SU-DHL-6 (cell line): ENCODE data around the gene MDFI.

Source experiments
- H2AFZ ChIP-seq: fragments of 200-600 bp; sonication (generic); 2 replicates; pipeline ENCODE4 v1.6.1; 2014; ENCODE audit warnings: low read depth, mild to moderate bottlenecking, moderate library complexity, mixed read lengths, antibody characterized with exemption, low read length; ENCODE audit not compliant: severe bottlenecking
- H3F3A ChIP-seq: fragments of 200-600 bp; shearing (Covaris generic); 2 replicates; pipeline ENCODE4 v1.6.0; 2016; ENCODE audit warnings: antibody characterized with exemption, mild to moderate bottlenecking; ENCODE audit not compliant: insufficient read depth
- H3K27ac ChIP-seq: fragments of 200-600 bp; sonication (generic); 2 replicates; pipeline ENCODE4 v1.5.1; 2016; ENCODE audit warnings: low read depth, mild to moderate bottlenecking, low read length, moderate library complexity, mixed read lengths
- H3K27me3 ChIP-seq: fragments of 200-600 bp; sonication (generic), shearing (Covaris generic); 2 replicates; pipeline ENCODE4 v1.6.0; 2014; ENCODE audit warnings: mild to moderate bottlenecking, low read length
- H3K36me3 ChIP-seq: fragments of 200-600 bp; sonication (generic); 2 replicates; pipeline ENCODE4 v1.6.1; 2014; ENCODE audit warnings: mild to moderate bottlenecking, low read length, mixed read lengths
- H3K4me2 ChIP-seq: fragments of 300-600, 200-600 bp; shearing (Covaris generic), sonication (generic); 2 replicates; pipeline ENCODE4 v1.6.0; 2014; ENCODE audit warnings: low read length, low read depth, mild to moderate bottlenecking; ENCODE audit not compliant: poor library complexity, severe bottlenecking
- H3K4me3 ChIP-seq: fragments of 200-600 bp; sonication (generic); 2 replicates; pipeline ENCODE4 v1.5.1; 2014; ENCODE audit warnings: antibody characterized with exemption, low read length, mild to moderate bottlenecking, mixed read lengths; ENCODE audit not compliant: insufficient read depth, poor library complexity, severe bottlenecking
- H3K79me2 ChIP-seq: fragments of 200-600 bp; sonication (generic); 2 replicates; pipeline ENCODE4 v1.6.1; 2014; ENCODE audit warnings: mild to moderate bottlenecking, low read length, moderate library complexity; ENCODE audit not compliant: insufficient read depth
- H3K9ac ChIP-seq: fragments of 200-600 bp; sonication (generic); 2 replicates; pipeline ENCODE4 v1.7.0; 2014; ENCODE audit warnings: mild to moderate bottlenecking, low read length
- H3K9me2 ChIP-seq: fragments of 200-600 bp; sonication (generic); replicated peaks from 2 replicates; pipeline ENCODE4 v1.6.1; 2014; ENCODE audit warnings: low read length; ENCODE audit not compliant: insufficient read depth
- H3K9me3 ChIP-seq: fragments of 200-600 bp; sonication (generic); 2 replicates; pipeline ENCODE4 v1.6.1; 2014; ENCODE audit warnings: low read length, mixed read lengths; ENCODE audit not compliant: insufficient read depth
- H4K20me1 ChIP-seq: fragments of 200-600 bp; sonication (generic); 2 replicates; pipeline ENCODE4 v1.6.1; 2014; ENCODE audit warnings: low read depth, mild to moderate bottlenecking, antibody characterized with exemption, low read length, moderate library complexity, mixed read lengths
- EZH2phosphoT487 ChIP-seq: fragments of 200-600 bp; sonication (generic), shearing (Covaris generic); conservative IDR thresholded peaks from 2 replicates; pipeline ENCODE4 v1.6.1; 2018; ENCODE audit warnings: mild to moderate bottlenecking, antibody characterized with exemption, low read length, moderate library complexity, mixed read lengths
- TF ChIP-seq, protein P1 (sequence below): fragments of 200-600 bp; sonication (generic); IDR thresholded peaks from one replicate; pipeline ENCODE4 v1.5.1; 2017; ENCODE audit warnings: antibody characterized with exemption, mild to moderate bottlenecking, low read length, moderate library complexity; ENCODE audit not compliant: insufficient read depth, poor library complexity, severe bottlenecking

Gene MDFI

DNA sequence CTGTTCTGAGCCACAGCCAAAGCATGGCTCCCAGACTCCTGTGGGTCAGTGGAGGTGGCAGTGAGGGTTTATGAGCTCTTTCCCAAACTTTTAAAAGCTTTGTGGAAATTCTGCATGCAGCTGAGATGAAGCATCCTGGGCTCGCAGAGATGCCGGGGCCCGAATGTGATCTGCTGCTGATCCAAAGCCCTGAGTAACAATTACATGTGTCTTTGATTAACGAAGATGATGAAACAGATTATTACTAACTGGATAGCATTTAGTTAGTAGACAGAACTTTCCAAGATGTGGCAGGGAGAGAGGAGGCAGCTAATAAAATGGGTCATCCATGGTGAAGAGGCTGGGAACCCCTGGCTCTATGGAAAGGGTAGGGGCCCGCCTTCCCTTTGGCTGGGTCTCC lies 43.9 kb upstream of the MDFI start:
- Histone ChIP-seq H3K9me2 (no peaks in the 10 kb centered on the region), H3K4me3 (no peak overlapping the region), H3K27ac (no peak overlapping the region), H3K9ac (no peak overlapping the region), H2AFZ (no peak overlapping the region), H3K9me3 (no peaks in the 10 kb centered on the region), H4K20me1 (no peaks in the 10 kb centered on the region), H3K27me3 (no peaks in the 10 kb centered on the region), H3K4me2 (no peak overlapping the region), H3K79me2 (no peaks in the 10 kb centered on the region), H3F3A (no peaks in the 10 kb centered on the region), H3K36me3 (no peaks in the 10 kb centered on the region)
- no peak for TF ChIP-seq EZH2phosphoT487
- TF ChIP-seq, protein P1, sequence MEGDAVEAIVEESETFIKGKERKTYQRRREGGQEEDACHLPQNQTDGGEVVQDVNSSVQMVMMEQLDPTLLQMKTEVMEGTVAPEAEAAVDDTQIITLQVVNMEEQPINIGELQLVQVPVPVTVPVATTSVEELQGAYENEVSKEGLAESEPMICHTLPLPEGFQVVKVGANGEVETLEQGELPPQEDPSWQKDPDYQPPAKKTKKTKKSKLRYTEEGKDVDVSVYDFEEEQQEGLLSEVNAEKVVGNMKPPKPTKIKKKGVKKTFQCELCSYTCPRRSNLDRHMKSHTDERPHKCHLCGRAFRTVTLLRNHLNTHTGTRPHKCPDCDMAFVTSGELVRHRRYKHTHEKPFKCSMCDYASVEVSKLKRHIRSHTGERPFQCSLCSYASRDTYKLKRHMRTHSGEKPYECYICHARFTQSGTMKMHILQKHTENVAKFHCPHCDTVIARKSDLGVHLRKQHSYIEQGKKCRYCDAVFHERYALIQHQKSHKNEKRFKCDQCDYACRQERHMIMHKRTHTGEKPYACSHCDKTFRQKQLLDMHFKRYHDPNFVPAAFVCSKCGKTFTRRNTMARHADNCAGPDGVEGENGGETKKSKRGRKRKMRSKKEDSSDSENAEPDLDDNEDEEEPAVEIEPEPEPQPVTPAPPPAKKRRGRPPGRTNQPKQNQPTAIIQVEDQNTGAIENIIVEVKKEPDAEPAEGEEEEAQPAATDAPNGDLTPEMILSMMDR, result no peak

- Histone ChIP-seq H3K9me2 (no peaks in the 10 kb centered on the region), H4K20me1 (no peaks in the 10 kb centered on the region), H3K27ac (no peak overlapping the region), H3K4me3 (no peak overlapping the region), H3K79me2 (no peaks in the 10 kb centered on the region), H2AFZ (no peak overlapping the region), H3K27me3 (no peaks in the 10 kb centered on the region), H3K9me3 (no peaks in the 10 kb centered on the region), H3F3A (no peaks in the 10 kb centered on the region), H3K4me2 (no peak overlapping the region), H3K36me3 (no peaks in the 10 kb centered on the region), H3K9ac (no peak overlapping the region)
- TF ChIP-seq, protein P1, result no peak
- no peak for TF ChIP-seq EZH2phosphoT487
These were observed 43.5 kb upstream of the MDFI start for GRCh38 chr6:41594766-41595165.

GRCh38 chr6:41595166-41595565 lies 43.1 kb upstream of the MDFI start:
- Histone ChIP-seq H3K4me3 (no peak overlapping the region), H3F3A (no peaks in the 10 kb centered on the region), H3K27ac (no peak overlapping the region), H4K20me1 (no peaks in the 10 kb centered on the region), H3K9ac (no peak overlapping the region), H3K9me2 (no peaks in the 10 kb centered on the region), H3K79me2 (no peaks in the 10 kb centered on the region), H3K9me3 (no peaks in the 10 kb centered on the region), H3K4me2 (no peak overlapping the region), H3K27me3 (no peaks in the 10 kb centered on the region), H3K36me3 (no peaks in the 10 kb centered on the region), H2AFZ (no peak overlapping the region)
- TF ChIP-seq EZH2phosphoT487, result no peak

DNA sequence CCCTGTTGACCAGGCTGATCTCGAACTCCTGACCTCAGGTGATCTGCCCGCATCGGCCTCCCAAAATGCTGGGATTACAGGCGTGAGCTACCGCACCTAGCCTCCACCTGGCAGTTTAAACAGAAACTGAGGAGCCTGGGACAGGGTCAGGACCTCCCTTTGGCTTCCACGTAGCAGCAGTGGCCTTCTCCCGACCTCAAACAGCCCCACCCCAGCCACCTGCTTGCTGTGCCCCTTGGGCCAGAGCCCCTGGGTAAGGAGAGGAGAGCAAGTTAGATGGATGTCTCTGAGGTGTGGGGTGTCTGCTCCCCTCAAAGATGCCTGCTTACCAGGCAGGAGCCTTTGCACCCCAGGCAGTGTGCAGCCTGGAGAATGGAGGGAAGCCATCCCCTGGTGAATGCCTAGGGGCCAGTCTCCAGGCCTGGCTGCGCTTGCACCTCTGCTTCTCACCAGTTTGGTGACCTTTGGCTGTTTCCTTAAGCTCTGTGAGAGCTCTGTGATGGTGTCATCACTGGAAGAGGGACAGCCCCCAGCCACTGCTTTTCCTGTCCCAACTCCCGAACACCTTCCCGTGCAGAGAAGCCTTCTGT lies 42.1 kb upstream of the MDFI start:
- Histone ChIP-seq H3K9me3 (no peaks in the 10 kb centered on the region), H3K9me2 (no peaks in the 10 kb centered on the region), H4K20me1 (no peaks in the 10 kb centered on the region), H3K9ac (no peak overlapping the region), H3K27ac (no peak overlapping the region), H3K79me2 (no peaks in the 10 kb centered on the region), H3K4me2 (no peak overlapping the region), H3K4me3 (no peak overlapping the region), H2AFZ (no peak overlapping the region), H3F3A (no peaks in the 10 kb centered on the region), H3K27me3 (no peaks in the 10 kb centered on the region), H3K36me3 (no peaks in the 10 kb centered on the region)
- TF ChIP-seq, protein P1, result no peak
- no peak for TF ChIP-seq EZH2phosphoT487
